NCI-H1436 treated with DMSO at 0.1 percent for 48 hours (cell line): ENCODE data around the gene ITGA4.
A peak's percentile ranks its signal among the peaks of the same experiment; 100 is the strongest.

Experiments used
- DNase-seq: peaks from one replicate; lab custom pipeline; 2025; lab: John Stamatoyannopoulos, UW

The ITGA4 gene

GRCh38 chr2:181516992-181517391 lies 59.8 kb downstream of the ITGA4 start:
- no peak for DNase-seq

- no peak for DNase-seq
Observed at GRCh38 chr2:181517685-181518301, 60.6 kb downstream of the ITGA4 start.

- DNase-seq: no peak
Observed at GRCh38 chr2:181520253-181520652, 63.1 kb downstream of the ITGA4 start.

- DNase-seq: no peak
Observed at GRCh38 chr2:181523756-181524155, 66.6 kb downstream of the ITGA4 start.

- DNase-seq: no peak
Observed at GRCh38 chr2:181526014-181526413, 68.8 kb downstream of the ITGA4 start.

DNA sequence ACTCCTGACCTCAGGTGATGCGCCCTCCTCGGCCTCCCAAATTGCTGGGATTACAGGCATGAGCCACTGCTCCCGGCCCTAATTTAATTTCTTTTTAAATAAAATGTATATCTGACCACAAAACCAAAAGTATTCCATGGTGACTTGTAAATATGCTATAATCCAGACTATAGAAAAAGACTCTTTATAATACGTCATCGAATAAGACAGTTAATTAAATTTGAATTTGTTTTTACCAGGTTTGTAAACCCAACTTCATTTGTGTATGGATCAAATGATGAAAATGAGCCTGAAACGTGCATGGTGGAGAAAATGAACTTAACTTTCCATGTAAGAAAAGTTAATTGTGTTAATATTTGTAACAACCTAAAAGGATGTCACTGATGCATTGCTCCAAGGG lies 69.9 kb downstream of the ITGA4 start:
- DNase-seq: no peak

GRCh38 chr2:181528441-181528840 lies 71.3 kb downstream of the ITGA4 start:
- no peak for DNase-seq

DNA sequence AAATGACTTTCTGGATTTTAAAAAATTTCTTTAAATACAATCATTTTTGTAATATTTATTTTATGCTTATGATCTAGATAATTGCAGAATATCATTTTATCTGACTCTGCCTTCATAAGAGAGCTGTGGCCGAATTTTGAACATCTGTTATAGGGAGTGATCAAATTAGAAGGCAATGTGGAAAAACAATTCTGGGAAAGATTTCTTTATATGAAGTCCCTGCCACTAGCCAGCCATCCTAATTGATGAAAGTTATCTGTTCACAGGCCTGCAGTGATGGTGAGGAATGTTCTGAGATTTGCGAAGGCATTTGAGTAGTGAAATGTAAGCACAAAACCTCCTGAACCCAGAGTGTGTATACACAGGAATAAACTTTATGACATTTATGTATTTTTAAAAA lies 79.5 kb downstream of the ITGA4 start:
- DNase-seq: no peak

GRCh38 chr2:181540421-181540820 lies 83.2 kb downstream of the ITGA4 start:
- no peak for DNase-seq

DNA sequence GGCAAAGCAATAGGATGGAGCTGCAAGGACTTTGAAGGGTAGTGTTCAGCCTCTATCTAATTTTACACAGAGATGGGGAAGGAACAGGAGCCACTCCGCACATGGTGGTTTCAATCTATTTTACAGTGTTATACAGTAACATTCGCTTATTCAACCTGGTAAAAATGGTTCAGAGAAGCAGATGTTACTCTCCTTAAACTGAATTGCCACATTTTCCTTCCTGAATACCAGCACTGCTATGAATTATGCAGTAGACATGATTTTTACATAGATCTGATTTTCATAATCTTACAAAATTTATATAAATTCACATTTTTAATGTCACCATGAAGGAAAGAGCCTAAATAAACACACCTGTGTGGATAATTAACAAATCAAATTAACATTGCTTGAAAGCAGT lies 85.0 kb downstream of the ITGA4 start:
- no peak for DNase-seq

- DNase-seq: no peak
Observed at GRCh38 chr2:181546086-181546485, 88.9 kb downstream of the ITGA4 start.

DNA sequence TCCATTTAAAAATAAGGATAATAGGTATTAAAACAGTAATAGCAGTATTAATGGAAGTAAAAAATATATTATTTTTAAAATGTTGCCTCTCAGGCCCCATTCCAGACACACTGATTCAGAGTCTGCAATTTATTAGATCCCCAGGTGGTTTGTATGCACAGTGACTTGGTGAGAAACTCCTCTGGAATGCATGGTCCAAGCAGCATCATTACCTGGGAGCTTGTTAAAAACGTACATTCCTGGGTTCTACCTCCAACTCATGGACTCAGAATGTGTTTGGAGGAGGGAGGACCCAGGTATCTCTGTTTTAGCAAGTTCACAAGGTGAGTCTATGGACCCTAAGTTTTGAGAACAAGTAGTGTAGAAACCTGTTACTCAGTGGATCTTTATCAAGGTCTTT lies 95.6 kb downstream of the ITGA4 start:
- no peak for DNase-seq

- no peak for DNase-seq
Observed at GRCh38 chr2:181553244-181553643, 96.1 kb downstream of the ITGA4 start.

- DNase-seq: no peak
Observed at GRCh38 chr2:181554061-181554830, 97.1 kb downstream of the ITGA4 start.

- DNase-seq: no peak
Observed at GRCh38 chr2:181558371-181558770, 101.2 kb downstream of the ITGA4 start.

- no peak for DNase-seq
Observed at GRCh38 chr2:181563101-181563692, 106.0 kb downstream of the ITGA4 start.

DNA sequence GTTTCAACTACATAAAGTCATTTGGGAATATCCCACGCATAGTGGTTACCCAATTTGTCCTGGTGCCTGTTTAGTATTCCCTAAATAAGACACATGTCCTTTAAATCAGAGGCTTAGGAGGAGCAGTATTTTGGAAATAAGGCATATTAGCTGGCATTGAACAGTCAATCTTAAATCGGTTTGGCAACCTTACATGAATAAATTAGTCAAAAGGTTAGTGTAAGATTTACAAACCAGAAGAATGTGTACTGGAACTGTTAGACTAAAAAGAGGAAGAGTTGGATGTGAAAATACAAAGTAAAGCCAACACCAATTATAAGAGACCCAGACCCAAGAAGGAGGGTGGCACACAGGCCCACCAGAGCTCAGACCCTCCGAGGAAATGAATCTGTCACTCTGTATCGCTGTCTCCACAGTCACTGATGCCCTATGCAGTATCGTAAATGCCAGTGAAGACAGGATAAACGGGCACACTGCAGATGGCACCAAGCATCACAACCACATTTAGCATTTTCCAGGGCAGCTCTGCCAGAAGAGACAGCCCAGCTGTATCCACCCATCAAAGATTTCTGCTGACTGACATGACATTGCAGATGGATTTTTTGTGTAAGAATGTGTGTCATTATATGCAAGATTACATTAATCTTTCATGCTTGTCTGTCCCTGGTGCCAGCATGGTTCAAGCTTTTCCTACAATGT lies 109.3 kb downstream of the ITGA4 start:
- DNase-seq: no peak

DNA sequence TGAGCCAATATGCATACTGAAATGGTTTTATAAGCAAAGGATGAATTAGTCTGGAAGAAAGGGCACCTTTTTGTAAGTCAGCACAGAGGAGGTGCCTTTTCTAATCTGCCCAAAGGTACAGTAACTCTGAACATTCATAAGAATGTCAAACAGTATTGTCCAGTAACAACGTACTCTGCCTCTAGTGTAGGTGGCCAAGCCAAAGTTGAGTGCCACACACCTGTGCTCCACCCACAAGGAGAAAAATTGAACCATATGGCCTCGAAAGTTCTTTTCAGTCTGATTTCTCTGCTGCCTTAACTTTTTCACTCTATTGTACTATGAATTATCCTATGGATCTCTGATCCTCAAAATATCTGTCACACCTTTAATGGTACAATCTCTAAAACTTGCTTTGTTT lies 112.9 kb downstream of the ITGA4 start:
- DNase-seq: no peak

DNA sequence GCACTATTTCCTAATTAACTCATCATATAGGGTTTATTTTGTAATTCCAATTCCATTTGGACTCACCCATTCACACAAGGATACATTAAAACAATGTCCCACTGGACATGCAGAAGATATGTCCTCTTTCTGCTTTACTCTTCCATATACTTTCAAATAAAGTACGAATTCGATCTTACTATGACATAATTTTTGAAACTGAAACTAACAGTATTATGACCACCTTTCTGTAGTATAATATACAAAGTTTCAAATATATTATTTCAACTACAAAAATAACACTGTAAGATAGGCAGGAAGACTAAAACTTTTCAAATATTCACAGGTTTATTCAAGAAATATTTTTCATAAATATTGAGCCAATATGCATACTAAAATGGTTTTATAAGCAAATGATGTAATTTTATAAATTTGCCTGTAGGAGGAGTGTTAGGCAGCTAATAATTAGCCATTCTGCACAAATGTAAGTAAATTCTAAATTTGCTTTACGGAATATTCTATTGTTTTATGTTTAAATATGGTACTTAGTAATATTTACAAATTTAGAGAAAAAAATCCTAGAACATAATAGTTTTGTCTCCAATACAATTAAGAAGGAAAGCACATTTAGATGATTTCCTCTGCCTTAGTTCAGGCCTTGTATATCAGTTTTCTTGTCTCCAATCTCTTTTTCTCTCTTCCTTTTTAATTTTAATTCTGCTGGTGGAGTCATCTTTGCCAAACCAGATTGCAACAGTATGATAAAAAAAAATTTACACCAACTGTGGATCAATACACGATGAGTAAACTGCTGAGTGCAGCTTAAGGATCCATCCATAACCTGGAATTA lies 113.9 kb downstream of the ITGA4 start:
- DNase-seq: no peak

DNA sequence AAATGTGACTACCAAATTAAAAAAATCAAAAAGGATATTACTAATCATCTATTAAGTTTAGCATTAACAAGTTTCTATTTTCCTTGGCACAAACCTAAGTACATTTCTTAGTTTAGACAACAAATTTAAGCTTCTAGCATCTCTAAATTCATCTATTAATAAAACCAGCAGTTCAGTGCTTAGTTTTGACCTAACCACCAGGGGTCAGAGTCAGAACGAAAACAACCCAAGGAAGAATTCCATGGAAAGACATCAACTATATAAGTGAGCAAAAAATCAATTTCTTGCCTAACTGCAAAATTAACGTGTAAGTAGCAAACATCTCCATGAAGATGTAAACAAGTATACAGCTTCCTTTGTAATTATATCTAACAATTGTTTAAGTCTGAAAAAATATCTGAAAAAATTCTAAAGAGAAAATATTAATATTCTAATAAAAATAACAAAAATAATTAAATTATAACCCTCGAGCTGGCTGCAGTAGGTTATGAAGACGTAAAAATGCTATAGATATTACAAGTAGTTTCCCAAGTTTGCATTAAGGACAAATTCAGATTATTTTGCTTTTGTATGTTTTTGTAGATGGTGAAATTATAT lies 116.1 kb downstream of the ITGA4 start:
- DNase-seq: peak; percentile 44

GRCh38 chr2:181574321-181574720 lies 117.1 kb downstream of the ITGA4 start:
- DNase-seq: peak; percentile 63
